NCI-H1417 (cell line): ENCODE measurements around the gene ACVR2B.

Source experiments
- DNase-seq, 3 experiments: peaks; one replicate each; lab custom pipeline; 2025; lab: John Stamatoyannopoulos, UW

The ACVR2B gene

DNA sequence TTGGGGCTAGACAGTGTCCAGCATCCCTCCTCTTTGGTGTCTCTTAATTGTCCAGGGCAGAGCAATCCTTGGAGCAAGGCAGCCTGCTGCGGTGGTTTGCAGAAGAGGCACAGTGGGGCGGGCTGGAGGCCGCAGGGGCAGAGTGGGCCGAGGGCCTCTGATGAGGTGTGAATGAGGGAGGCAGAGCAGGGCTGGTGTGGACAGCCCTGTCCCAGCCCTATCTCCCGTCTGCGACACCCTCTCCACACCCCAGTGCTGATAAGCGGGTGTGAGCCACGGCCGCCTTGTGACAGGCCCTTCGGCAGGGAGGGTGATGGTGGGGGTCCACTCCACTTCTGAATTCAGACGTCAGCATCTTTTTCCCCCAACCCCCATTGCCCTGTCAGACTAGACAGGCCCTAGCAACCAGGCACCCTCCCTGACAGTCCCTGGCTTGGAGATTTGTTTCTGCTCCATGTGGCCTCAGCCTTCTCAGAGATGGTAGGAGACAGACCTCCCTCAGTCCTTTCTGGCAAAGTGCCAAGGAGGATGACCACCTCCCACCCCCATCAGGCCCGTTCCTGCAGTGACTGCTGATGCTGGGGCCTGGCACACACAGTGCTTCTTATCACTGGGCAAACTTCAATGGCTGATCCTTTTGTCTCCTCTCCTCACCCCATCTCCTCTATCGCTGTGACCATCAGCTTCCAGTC lies 79.7 kb downstream of the ACVR2B start:
- DNase-seq, result no peak

DNA sequence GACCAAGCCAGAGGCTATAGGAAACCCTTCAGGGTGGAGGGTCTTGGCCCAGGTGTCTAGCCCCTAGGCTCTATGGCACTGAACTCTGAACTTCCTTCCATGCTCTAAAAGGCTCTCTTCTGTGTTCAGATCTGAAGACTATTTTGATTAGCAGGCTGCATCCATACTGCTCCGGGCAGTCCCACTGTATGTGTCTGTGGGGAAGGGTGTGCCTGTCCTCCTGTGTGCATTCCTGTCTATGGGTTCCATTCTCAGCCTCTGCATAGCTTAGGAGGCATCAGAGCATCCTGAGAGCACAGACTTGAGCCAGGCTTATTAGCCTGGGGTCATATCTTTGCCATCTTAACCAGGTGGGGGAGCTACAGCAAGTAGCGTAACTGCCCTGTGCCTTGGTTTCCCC lies 80.5 kb downstream of the ACVR2B start:
- DNase-seq, result no peak

DNA sequence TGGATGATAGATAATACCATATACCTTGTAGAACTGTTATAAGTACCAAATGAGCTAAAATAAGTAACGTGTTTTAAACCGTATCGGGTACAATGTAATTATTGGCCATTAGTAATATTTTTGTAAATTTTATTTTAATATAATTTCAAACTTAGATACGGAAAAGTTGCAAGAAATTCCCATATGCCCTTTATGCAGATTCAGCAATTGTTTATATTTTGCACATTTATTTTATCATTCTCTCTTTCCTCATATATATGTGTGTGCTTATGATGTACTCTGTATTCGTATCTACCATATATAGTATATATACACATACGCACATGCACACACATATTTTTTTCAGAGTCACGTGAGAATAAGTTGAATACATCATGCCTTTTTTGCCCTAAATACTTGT lies 80.9 kb downstream of the ACVR2B start:
- no peak for DNase-seq

DNA sequence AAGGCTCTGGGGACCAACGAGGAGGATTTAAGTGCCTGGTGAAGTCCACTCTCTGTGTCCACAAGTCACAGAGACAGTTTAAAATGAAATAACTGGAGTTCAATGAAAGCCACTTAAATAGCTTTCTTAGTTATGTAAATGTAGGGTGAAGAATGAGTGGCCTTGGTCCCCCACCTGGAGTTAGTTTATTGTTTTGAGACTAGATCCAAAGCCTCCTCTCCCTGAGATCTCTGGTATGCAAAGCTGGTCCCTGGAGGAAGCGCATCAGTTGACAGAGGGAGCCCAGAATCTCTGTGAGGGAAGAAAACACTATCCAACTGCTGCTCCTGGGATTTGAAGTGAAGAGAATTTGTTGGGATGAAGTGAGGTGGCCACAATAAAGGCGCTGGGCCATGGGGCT lies 83.0 kb downstream of the ACVR2B start:
- no peak for DNase-seq

DNA sequence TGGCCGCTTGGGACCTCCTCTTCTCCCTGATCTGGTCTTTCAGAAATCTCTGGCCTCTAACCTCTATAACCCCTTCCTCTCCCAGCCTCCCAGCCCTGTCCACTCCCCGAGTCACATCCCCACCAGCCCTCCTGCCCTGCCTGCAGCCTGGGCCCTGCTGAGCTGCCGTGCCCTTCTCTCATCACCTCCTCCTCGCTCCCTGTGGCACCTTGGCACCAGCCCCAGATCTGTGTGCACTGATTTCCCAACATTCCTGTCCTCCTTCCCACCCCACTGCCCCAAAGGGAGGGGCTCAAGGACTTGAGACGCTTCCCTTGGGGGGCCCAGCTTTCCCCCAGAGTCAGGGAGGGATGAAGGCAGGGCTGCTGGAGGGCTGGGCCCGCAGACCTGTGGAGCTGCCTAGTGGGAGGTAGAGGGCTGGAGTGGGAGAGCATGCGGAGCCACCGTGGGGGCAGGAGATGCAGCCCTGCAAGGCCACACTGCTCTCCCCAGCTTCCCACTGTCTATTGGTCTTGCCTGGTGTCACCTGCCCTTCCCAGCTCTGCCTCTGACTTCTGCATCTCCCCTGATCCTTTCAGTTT lies 85.2 kb downstream of the ACVR2B start:
- no peak for DNase-seq

DNA sequence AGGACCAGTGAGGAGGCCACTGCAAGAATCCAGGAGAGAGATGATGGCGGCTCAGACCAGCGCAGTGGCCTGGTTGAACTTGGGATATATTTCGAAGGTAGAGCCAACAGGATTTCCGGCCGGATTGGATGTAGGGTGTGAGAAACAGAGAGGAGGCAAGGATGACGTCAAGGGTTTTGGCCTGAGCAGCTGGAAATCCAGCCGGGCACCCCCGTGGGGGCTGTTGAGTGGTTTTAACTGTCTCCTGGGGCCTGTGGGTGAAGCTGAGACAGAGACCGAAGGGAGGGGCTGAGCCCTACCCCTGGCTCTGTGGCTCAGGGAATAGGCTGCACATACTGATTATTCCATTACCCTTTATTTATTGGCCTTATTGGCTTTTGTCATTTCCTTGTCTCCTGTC lies 88.1 kb downstream of the ACVR2B start:
- peak in 2 of 3 experiments; percentile 41 to 88 for DNase-seq
